Endothelial cell of hepatic sinusoid (primary cell): ENCODE measurements around the gene DNAH17.
"Not testable (repeated sequence)": the region's sequence is repeated elsewhere in the genome, so short reads cannot be mapped to it uniquely, and the experiment has no call there.

Experiments
- in situ Hi-C: cut with HindIII; loops from 2 replicates; pipeline ENCODE4 v1.10.0; 2017; ENCODE audit warnings: low sequenced_read_pairs

DNAH17 gene

DNA sequence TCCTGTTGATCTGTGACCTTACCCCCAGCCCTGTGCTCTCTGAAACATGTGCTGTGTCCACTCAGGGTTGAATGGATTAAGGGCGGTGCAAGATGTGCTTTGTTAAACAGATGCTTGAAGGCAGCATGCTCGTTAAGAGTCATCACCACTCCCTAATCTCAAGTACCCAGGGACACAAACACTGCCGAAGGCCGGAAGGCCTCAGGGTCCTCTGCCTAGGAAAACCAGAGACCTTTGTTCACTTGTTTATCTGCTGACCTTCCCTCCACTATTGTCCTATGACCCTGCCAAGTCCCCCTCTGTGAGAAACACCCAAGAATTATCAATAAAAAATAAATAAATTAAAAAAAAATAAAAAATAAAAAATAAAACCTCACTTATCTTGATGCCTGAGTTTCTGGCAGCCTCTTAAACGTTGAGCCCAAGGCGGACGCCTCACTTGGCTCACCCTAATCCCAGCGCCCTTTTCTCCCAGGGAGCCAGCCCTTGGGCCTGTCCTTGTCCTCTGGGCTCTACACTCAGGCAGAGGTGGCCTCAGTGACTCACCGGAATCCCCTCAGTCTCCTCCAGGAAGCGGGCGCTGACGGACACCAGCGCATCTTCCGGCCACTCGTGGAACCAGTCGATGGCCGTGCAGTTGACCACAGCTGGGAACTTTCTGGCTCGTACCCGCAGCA is 110.9 kb downstream of the DNAH17 start:
- in situ Hi-C loops = not testable (repeated sequence)

GRCh38 chr17:78462148-78462547 is 115.0 kb downstream of the DNAH17 start:
- in situ Hi-C loops = no loop called here

GRCh38 chr17:78461799-78462053 is 115.5 kb downstream of the DNAH17 start:
- in situ Hi-C loops = no loop called here

- in situ Hi-C loops = no loop called here
These were observed 116.0 kb downstream of the DNAH17 start for GRCh38 chr17:78460951-78461798.

- in situ Hi-C loops = no loop called here
These were observed 117.0 kb downstream of the DNAH17 start for GRCh38 chr17:78460176-78460675.

DNA sequence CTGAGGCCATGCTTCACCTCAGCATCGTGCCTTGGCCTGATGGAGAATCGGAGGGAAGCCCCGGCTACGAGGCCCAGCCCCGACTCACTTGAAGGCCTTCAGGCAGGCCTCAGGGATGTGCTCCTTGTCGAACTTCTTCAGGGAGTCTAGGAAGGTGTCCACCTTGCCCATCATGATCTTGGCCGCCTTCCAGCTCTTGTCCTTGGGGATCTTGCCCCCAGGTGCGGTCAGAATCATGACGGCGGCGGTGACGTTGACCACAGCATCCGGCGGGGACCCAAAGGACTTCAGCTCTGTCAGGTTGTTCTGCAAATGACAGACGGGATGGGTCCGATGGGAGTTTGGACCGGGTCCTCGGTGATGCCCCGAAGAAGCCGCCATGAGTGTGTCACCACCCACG is 117.5 kb downstream of the DNAH17 start:
- in situ Hi-C loops = no loop called here

GRCh38 chr17:78458736-78459335 is 118.4 kb downstream of the DNAH17 start:
- in situ Hi-C loops = no loop called here

GRCh38 chr17:78458091-78458490 is 119.1 kb downstream of the DNAH17 start:
- in situ Hi-C loops = no loop called here

DNA sequence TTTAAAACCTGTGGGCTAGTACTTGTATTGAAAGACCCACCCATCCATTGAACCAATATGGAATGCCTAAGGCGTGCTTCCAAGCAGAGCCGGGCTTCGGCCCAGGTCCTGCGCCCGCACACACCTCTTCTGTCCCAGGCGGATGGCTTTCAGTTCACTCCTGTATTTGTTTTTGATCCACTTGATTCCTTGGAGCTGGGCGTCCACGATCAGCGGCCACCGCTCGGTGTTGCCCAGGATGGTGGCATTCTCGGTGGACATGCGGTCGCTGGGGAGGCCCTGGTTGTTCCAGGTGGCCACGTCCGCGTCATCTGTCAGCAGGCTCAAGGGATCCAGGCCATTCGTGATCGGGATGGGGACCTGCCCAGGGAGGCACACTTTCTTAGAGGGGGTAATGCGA is 122.8 kb downstream of the DNAH17 start:
- in situ Hi-C loops = no loop called here

- in situ Hi-C loops = no loop called here
These were observed 125.4 kb downstream of the DNAH17 start for GRCh38 chr17:78451753-78452152.

DNA sequence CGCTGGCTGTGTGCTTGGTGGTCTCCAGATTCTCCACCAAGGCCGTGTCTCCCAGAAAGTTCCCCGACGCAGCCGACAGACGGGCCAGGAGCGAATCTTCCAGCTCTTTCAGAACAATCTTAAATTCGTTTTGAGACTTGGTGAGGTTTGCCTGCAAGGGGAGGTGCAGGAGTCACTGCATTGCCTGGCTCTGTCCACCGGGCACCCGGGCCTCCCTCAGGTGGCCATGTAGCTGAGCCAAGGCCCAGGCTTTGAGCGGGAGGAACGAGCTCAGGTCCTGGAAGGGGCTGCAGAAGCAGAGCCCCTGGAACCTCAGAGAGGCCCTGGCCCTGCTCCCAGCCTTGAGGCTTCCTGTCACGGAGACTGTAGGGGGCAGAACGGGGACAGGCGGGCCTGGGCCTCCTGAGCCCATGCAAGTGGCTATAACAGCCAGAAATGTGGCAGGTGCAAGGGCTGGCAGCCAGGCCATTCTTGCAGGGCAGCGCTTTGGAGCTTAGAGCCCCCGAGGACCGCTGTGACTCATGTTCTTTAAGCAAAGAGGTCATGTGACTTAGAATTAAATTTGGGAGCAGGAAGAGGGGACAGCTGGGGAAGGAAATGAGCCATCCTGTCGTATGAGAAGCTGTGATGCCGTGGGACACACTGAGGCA is 126.4 kb downstream of the DNAH17 start:
- in situ Hi-C loops = no loop called here

GRCh38 chr17:78449983-78450595 is 127.1 kb downstream of the DNAH17 start:
- in situ Hi-C loops = no loop called here

- in situ Hi-C loops = no loop called here
These were observed 128.7 kb downstream of the DNAH17 start for GRCh38 chr17:78448356-78448993.

GRCh38 chr17:78446833-78447232 is 130.4 kb downstream of the DNAH17 start:
- in situ Hi-C loops = no loop called here

DNA sequence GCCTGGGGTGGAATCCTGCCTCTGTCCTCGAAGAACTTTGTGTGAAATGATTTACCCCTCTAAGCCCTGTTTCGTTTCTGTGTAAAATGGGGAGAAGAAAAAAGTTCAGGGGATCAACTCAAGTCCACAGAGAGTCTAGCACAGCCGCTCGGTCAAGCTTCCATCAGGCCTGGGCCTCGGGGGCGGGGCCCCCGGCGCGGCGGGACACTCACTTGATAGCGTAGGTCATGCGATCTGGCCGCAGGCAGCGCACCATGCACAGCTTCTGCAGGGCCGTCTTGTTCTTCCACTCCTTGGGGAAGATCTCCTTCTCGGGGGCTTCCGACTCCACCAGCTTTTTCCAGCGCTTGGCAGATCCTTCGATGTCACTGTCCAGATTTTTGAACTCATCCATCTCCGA is 132.8 kb downstream of the DNAH17 start:
- in situ Hi-C loops = loop anchor here (5.0 kb wide), 1 partner anchor 43 kb away; no protein-coding TSS in a partner anchor

DNA sequence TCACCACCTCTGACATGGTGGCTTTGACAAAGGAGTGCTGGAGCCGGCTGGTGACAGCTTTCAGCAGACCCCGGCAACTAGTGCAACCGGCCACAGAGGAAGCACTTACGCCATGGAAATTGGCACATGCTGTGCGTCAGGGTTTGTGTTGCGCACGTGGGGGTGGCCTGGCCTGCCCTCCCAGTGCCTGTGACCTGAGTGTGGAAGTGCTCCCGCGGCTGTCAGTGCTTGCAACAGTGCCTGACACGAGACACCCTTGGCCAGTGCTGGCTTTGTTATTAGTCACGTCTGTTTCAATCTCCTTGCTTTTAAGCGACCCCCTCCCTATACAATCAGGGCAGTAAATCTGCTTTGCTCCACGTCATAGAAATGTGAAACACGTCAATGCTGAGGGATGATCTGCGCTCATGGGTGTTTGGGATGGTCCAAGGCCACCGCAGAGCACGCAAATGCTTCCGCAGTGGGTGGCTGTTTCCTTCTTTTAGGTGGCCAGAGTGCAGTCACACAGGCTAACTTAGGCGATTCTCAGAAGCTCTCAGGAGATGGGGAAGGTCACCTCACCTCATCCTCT is 134.5 kb downstream of the DNAH17 start:
- in situ Hi-C loops = loop anchor here (5.0 kb wide), 1 partner anchor 45 kb away; no protein-coding TSS in a partner anchor

DNA sequence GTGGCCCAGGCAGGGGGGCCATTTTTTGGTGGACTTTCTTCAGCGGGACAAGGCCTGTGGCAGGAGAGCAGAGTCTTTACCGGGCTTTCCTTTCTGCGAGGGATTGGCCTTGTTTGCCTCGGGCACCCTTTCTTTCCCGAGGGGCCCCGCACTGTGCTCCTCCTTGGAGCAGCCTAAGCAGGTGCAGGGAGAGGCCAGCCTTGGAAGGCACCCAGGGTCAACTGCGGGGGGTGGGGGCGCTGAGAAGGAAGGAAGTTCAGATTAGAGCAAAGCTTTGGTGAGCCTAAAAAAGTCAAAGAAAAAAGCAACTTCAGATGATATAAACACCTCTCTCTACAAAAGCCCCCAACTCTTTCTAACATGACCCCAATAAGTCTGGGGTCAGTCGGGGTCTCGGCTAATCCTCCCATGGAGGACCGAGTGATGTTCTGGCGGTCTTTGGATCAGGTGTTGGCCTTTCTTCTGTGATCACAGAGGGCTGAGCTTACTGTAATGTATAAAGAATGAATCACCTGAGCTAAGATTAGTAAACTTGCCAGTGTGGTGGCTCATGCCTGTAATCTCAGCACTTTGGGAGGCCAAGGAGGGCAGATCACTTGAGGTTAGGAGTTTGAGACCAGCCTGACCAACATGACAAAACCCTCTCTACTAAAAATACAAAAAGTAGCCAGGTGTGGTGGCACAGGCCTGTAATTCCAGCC is 135.8 kb downstream of the DNAH17 start:
- in situ Hi-C loops = loop anchor here (5.0 kb wide), 1 partner anchor 46 kb away; no protein-coding TSS in a partner anchor

GRCh38 chr17:78438694-78439325 is 138.4 kb downstream of the DNAH17 start:
- in situ Hi-C loops = no loop called here

DNA sequence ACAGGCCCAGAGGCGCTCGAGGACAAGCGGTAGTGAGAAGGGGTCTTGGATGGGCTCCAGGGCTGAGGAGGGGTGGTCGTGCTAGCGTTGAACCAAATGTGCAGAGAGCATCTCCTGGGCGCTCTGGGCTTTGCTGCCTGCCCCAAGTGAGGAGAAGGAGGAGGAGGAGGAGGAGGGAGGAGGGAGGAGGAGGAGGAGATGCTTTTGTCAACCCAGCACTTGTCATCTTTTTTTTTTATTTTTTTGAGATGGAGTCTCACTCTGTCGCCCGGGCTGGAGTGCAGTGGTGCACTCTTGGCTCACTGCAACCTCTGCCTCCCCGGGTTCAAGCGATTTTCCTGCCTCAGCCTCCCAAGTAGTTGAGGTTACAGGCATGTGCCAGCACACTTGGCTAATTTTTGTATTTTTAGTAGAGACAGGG is 138.9 kb downstream of the DNAH17 start:
- in situ Hi-C loops = no loop called here
